ENCODE measurements around the gene PRRC2B. TPM values are rescaled to one million over a fixed set of nuclear protein-coding genes. Genes with fewer than 3 reads are reported as not detected.

Gene PRRC2B
- total RNA-seq, 2 donors from 2014 or later: 110 to 114 TPM

DNA sequence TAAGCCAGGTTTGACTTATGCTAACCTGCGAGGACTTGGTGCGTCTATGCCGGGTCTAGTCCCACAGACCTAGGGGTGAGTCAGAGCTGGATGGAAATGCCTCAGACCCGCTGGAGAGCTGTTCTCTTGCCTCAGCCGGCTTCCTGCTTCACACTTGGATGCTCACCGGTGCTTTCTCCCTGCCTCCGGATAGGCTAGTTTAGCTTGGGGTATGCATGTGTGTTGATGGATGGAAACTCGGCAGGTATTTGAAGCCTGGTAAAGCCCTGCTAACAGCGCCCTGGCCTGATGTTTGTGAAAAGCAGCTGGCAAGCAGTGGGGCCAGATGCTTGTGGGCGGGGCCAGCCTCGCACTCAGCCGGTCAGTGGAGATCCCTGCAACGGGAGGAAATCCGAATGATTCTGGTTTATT lies 29.3 kb downstream of the PRRC2B start:
- intact Hi-C loops (cut with DNase I, micrococcal nuclease): no loop called here

DNA sequence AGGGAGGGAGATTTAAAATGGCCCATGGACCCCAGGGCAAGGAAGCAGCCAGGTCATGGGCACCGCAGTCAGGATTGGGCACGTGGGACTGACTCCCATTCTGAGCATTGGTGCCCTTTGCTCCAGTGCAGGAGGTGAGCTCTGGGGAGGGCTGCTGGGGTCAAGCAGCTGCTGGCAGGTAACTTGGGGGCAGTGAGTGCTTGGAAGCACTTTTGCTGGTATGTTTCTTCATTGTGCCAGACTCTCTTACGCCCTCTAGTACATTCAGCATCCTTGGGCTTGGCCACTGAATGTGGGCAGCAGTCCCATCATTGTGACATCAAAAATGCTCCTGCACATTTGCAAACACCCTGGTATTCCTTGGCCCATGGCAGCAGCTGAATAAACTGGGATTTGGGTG lies 32.7 kb downstream of the PRRC2B start:
- DNase-seq (no peak), ATAC-seq (no peak)
- intact Hi-C loops (cut with DNase I, micrococcal nuclease): no loop called here

More for the DNA sequence above, 29.3 kb downstream of the PRRC2B start:
- ATAC-seq (peak; percentile 70), DNase-seq (peak; percentile 51 to 66)

DNA sequence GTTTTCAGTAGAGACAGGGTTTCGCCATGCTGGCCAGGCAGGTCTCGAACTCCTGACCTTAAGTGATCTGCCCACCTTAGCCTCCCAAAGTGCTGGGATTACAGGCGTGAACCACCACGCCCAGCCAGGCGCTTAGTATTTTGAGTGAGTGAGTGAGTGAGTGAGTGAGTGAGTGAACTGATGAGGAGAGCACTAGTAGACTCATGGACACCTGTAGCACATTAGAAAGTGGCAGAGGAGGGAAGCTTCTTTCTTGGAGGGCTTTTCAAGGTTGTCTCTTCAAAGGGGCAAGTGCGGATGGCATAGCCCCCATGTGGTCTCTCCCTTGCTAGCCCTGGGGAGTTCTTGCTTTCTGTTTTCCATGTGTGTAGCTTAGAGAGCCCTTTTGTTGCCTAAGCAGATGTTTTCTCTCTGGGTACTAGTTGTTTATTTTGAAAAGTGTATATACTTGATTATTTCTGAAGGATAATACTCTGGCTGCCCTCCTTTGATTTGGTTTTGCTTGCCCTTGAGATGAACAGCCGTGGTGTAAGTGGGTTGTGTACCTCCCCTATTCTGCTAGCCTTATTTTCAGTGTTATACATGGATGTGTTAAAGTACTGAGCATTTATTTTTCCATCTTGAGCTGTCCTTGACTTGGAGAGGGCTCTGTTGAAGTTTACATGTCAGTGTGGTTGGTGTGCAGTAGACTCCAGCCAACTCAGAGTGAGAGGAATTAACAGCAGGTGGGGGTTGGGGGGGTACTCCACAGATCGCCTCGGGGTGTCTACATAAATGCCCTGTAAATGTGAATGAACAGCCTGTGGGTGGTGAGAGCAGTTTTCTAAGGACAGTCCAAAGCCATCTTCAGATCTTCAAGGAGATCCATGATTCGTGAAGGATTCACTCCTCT lies 35.5 kb downstream of the PRRC2B start:
- intact Hi-C loops (cut with DNase I, micrococcal nuclease): no loop called here
- ATAC-seq: no peak

DNA sequence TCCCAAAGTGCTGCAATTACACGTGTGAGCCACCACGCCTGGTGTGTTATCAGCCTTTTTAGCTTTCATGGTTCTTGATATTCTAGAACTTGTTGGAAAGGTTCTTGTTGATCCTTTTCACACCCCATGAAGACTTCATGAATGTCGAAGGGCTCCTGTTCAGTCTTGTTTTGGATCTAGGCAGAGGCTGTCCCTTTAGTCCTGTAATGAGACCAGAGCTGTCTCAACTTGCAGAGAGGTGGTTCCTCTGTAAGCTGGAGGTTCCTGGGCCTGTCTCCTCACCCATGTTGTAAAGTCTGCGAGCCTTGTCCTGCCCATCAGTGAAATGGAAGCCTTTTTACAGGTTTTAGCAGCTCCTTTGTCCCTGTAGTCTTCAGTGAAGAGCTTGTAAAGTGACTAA lies 38.2 kb downstream of the PRRC2B start:
- DNase-seq (no peak), ATAC-seq (no peak)
- intact Hi-C loops (cut with DNase I, micrococcal nuclease): no loop called here

More for the DNA sequence above, 35.5 kb downstream of the PRRC2B start:
- DNase-seq: no peak

DNA sequence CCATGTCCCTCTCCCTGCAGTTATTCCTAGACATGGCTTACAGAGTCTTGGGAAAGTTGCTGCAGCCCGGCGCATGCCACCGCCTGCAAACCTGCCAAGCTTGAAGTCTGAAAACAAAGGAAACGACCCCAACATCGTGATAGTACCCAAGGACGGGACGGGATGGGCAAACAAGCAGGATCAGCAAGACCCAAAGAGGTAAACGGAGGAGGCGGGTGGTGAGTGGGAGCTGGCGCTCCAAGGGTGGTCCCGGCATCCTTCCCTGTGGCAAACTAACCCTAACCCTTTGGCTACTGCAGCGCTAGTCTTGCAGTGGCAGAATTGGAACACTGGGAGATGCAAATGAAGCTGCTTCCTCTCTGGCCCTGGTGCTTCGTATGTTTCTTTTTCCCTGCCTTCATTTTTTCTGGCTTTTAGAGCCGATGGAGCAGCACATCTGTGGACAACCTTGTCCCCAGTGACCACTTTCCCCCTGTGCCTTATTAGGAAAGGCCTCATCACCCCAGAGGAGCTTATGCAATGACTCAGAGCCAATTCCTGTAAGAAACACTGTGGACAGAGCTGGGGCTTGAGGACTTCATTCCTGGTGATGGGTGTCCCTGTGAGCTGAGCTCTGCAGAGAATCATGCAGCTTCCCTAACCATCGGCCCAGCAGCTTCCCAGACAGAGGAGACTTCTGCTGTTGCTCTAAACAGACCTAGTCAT lies 38.9 kb downstream of the PRRC2B start:
- intact Hi-C loops (cut with DNase I, micrococcal nuclease): no loop called here
- DNase-seq (no peak), ATAC-seq (no peak)

DNA sequence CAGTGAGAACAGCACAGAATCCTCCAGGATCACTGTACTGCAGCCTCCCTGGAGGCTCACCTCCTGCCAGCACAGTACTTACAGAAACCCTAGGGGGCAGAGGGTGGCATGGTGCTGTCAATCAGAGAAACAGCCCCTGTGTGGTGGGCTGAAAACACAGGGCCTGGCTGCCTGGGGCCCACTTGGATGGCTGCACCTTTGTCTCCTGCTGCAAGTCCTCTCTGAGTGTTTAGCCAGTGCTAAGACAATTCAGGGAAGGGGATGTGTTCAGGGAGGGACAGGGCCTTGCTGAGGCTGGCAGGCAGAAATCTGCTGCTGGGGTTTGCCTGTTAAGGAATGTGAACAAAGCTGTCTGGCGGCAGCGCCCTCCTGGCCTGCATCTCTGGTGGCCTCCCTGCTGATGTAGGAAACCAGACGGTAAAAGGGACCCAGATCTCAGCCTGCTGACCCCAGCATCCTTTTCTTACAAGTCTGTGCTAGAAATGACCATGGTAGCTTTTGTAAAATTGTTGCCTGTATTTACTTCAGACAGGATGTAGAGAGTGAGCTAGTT lies 39.5 kb downstream of the PRRC2B start:
- DNase-seq: no peak
- intact Hi-C loops (cut with DNase I, micrococcal nuclease): no loop called here
- no peak for ATAC-seq

DNA sequence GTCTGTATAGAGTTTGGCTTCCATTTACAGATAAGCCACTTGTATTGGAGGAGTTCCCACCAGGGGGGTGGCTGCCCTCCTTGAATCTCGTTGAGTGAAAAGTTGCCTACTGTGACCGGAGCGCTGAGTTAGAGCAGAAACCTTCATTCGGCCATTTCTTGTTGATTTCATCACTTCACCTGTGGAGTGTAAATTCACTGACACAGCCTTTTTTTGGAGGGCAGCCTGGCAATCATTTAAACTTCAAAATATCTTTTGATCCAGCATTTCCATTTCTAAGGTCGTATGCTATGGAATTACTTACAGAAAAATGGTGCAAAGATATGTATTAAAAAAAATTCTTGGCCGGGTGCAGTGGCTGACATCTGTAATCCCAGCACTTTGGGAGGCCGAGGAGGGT lies 40.8 kb downstream of the PRRC2B start:
- DNase-seq (no peak), ATAC-seq (no peak)
- intact Hi-C loops (cut with DNase I, micrococcal nuclease): no loop called here

DNA sequence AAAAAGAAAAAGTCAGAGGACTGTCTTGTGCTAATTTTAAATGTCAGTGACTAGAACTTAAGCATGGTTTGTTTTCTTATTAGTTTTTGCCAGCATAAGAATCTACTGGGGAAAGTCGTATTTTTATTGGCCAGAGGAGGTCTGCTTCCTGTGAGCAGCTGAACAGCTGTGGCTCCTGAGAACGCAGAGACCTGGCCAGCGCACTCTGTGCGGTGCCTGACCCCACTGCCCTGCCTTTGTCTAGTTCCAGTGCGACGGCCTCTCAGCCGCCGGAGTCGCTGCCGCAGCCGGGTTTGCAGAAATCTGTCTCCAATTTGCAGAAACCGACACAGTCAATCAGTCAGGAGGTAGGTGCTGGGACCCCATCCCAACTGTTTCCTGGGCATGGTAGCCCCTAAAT lies 42.5 kb downstream of the PRRC2B start:
- no peak for ATAC-seq
- intact Hi-C loops (cut with DNase I, micrococcal nuclease): no loop called here
- DNase-seq: no peak

DNA sequence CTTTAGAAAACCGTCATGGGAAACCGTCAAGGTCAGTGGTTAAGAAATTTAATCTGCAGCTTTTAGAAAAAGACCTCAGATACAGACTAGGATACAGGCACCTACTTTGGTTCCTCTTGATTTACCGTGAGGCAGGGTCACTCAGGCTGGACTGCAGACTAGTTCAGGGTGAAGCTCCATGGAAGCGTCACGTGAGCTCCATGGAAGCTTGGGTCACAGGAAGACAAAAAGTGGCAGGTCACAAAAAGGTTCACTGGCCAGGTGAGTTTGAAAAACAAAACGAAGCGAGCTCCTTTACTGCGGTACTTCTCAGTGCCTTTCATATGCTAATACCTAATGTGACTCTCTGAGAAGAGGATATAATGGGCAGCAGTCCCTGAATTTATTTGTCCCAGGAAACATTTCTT lies 43.0 kb downstream of the PRRC2B start:
- ATAC-seq (no peak), DNase-seq (no peak)
- intact Hi-C loops (cut with DNase I, micrococcal nuclease): no loop called here

DNA sequence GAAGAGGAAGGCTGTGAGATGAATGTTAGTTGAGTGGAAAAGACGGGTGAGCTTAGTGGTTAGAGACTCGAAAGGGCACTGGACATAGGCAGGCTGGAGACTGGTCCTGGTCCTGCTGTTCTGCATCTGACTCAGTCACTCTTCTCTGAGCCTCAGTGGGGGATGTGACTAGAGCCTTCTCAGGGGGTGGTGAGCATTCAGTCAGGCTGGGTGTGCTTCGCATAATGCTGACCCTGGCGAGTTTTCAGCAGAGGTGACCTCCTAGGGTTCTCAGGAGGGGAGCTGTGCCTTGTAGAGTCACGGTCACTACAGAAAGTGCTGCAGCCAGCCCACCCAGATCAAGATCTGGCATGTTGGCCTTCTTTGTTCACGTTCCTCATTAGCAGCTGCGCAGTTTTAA lies 44.3 kb downstream of the PRRC2B start:
- DNase-seq: no peak
- intact Hi-C loops (cut with DNase I, micrococcal nuclease): no loop called here

DNA sequence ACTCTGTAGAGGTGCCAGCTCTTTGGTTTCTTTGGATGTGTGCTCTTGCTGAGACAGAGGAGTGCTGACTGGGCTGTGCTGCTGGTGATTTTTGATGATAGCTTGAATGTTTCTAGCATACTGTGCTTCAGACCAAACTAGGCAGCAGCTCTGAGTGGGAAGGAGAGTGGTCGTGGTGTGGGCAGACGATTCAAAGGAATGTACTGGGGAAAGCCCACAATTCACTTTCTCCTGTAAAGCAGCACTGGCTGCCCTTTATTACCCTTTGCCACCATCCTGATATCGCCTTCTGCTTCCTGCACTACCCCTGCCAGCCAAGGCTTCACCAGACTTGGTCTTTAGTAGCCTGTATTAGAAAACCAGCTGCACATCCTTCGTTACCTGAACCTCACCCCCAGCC lies 45.3 kb downstream of the PRRC2B start:
- intact Hi-C loops (cut with DNase I, micrococcal nuclease): no loop called here
- no peak for DNase-seq
- ATAC-seq: no peak

More for the DNA sequence above, 44.3 kb downstream of the PRRC2B start:
- ATAC-seq: no peak

DNA sequence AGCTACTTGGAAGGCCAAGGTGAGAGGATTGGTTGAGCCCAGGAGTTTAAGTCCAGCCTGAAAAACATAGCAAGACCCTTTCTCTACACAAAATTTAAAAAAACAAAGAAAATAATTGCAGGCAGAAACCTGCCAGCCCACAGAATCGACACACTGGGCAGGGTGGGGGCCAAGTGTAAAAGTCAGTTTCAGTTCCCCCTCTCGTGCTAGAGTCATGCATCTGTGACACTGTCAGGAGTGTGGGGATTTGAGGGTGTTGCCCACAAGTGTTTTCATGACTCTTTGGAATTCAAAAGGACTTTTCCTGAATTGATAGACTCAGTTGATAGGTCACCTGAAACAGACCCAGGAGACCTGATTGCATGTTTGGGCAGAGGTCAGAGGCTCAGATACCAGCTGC lies 47.6 kb downstream of the PRRC2B start:
- ATAC-seq (peak; percentile 25), DNase-seq (peak in 1 of 2 donors; percentile 18)
- intact Hi-C loops (cut with DNase I, micrococcal nuclease): no loop called here

DNA sequence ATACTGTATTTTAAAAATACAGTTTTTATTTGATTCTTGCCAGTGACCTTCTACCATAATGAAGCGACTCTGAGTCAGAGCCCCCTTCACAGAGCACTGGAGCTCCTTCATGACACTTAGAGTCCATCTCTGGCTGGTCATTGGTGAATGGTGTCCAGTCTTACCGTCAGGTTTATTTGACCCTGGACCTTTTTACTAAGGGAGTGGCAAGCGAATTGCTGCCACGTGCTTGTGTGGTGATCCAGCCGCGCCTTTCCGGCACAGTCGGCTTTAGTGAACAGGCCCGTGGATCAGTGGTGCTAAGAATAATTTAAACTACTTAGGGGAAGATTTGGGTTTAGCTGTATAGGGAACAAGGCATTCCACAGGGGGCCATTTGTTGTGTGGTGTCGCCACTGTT lies 48.5 kb downstream of the PRRC2B start:
- peak in 1 of 2 donors; percentile 26 for DNase-seq
- intact Hi-C loops (cut with DNase I, micrococcal nuclease): no loop called here
- peak; percentile 88 for ATAC-seq

DNA sequence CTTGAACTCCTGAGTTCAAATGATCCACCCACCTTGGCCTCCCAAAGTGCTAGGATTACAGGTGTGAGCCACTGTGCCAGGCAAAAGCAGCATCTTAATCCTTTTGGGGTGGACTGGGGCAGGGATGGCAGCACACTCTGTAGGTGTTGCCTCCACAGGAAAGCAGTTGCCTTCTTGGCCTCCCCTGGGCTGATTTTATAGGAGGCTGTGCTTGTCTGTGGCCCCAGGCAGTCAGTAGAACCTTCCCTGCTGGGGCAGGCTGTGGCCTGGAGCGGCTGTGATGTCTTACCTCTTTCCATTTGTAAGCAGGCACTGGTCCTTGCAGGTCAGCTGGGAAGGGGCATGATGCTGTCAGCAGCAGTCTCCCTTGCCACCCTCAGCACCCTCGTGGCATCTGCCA lies 49.8 kb downstream of the PRRC2B start:
- no peak for ATAC-seq
- intact Hi-C loops (cut with DNase I, micrococcal nuclease): no loop called here
- no peak for DNase-seq

DNA sequence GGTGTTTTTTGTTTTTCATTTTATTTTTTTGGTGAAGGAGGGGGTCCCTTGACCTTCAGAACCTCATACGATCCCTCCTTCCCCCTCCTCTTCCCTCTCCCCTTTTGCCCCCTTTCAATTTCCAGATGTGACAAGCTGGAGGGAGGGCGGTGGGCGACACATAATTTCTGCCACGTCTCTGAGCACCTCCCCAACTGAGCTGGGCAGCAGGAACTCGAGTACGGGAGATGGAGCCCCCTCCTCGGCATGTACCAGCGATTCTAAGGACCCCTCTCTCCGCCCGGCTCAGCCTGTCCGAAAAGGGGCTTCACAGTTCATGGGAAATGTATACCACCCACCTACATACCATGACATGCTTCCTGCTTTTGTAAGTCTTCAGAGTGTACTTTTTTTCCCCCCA lies 52.4 kb downstream of the PRRC2B start:
- intact Hi-C loops (cut with DNase I, micrococcal nuclease): no loop called here
- DNase-seq: no peak
- no peak for ATAC-seq

DNA sequence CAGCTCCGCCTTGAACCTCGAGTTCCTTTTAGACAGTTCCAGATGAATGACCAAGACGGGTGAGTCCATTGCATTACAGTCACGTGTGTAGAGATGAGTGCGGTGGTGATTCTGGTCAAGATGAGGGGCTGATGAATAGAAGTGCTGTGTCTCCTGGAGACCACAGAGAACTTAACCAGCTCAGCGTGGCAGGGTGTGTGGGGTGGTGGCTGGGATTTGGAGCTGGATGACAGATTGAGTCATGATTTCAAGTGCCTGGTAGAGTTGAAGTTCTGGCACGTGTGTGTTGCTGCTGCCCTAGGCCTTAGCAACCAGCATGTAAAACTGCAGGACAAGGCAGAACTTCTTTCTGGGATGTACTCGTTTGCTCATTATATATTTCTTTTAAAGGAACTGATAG lies 53.3 kb downstream of the PRRC2B start:
- intact Hi-C loops (cut with DNase I, micrococcal nuclease): no loop called here
- DNase-seq (no peak), ATAC-seq (no peak)

DNA sequence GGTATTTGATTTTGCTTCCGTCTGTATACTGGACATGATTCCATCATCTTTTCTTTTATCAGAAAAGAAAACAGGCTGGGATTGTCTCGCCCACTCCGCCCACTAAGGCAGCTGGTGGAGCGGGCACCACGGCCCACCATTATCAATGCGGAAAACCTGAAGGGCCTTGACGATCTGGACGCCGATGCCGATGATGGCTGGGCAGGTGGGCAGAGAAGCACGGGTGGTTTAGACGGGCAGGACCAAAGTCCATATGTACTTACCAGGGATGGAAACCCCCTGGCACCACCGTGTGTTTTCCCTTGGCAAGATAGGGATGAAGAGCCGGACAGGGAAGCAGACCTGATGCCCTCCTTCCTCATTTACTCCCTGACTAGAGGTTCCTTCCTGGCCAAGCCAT lies 53.7 kb downstream of the PRRC2B start:
- ATAC-seq (no peak), DNase-seq (no peak)
- intact Hi-C loops (cut with DNase I, micrococcal nuclease): no loop called here

DNA sequence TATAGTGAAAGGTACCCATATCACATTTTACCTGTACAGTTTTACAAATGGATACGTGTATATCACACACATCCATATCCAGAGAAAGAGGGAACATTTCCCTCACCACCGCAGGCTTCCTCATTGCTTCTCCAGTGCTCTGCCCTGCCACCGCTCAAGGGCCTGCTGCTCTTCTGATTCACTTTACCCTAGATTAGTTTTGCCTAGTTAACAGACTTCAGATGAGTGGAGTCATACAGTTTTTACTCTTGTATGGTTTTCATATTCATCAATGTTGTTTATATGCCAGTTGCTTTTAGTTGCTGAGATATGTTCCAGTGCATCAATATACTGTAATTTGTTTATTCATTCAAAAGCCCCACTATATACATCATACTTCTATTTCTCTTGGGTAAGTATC lies 54.9 kb downstream of the PRRC2B start:
- ATAC-seq (no peak), DNase-seq (no peak)
- intact Hi-C loops (cut with DNase I, micrococcal nuclease): no loop called here

DNA sequence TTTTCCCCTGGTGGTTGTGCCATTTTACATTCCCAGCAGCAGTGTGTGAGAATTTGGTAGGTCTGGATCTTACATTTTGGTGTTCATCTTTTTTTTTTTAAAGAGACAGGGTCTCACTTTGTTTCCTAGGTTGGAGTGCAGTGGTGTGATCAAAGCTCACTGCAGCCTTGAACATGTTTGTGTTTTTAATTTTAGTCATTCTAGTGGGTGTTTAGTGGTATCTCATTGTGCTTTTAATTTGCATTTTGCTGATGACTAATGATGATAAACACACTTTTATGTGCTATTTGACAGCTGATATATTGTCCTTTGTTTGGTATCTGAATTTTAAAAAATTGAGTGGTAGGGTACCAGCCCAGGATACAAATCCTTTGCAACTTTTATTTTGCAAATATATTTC lies 55.4 kb downstream of the PRRC2B start:
- no peak for DNase-seq
- intact Hi-C loops (cut with DNase I, micrococcal nuclease): no loop called here
- ATAC-seq: no peak

DNA sequence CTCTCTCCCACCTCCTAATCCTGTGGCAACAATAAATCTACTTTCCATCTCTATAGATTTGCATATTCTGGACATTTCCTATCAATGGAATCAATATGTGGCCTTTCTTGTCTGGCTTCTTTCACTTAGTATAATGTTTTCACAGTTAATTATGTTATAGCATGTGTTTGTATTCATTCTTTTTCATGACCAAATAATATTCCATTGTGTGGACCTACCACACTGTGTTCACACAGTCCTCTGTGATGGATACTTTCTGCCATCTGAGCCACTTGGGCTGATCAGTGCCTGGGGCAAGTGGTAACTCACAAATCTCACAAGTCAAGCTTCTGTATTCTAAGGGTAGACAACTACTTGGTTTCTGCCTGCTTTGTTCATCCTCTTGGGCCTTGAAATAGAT lies 60.1 kb downstream of the PRRC2B start:
- ATAC-seq: no peak
- DNase-seq: no peak
- intact Hi-C loops (cut with DNase I, micrococcal nuclease): no loop called here

Measured in left colon (tissue), 2 donors.